ENCODE results near the gene METAP1D.
"Not testable (repeated sequence)": the region's sequence is repeated elsewhere in the genome, so short reads cannot be mapped to it uniquely, and the experiment has no call there.

METAP1D gene

GRCh38 chr2:171999604-172000469 is at the start of gene METAP1D:
Gene METAP1D, plus strand, starts transcription at chr2:171999953. Its CDS starts 17 bp downstream, at chr2:171999970.
- DNase-seq, result peak; percentile 94

GRCh38 chr2:171952276-171952675 is 47.5 kb upstream of the METAP1D start:
- no peak for DNase-seq

- DNase-seq, result no peak
Observed at GRCh38 chr2:171952748-171953147, 47.0 kb upstream of the METAP1D start.

- no peak for DNase-seq
Observed at GRCh38 chr2:171956135-171956825, 43.5 kb upstream of the METAP1D start.

- DNase-seq, result no peak
Observed at GRCh38 chr2:171957061-171957460, 42.7 kb upstream of the METAP1D start.

GRCh38 chr2:171958475-171958874 is 41.3 kb upstream of the METAP1D start:
- DNase-seq, result no peak

- DNase-seq, result no peak
Observed at GRCh38 chr2:171959998-171960397, 39.8 kb upstream of the METAP1D start.

GRCh38 chr2:171960570-171960969 is 39.2 kb upstream of the METAP1D start:
- DNase-seq, result no peak

- DNase-seq, result no peak
Observed at GRCh38 chr2:171963198-171963597, 36.6 kb upstream of the METAP1D start.

- no peak for DNase-seq
Observed at GRCh38 chr2:171964308-171964707, 35.4 kb upstream of the METAP1D start.

GRCh38 chr2:171965238-171965637 is 34.5 kb upstream of the METAP1D start:
- no peak for DNase-seq

GRCh38 chr2:171965661-171966060 is 34.1 kb upstream of the METAP1D start:
- DNase-seq, result no peak

GRCh38 chr2:171966235-171966634 is 33.5 kb upstream of the METAP1D start:
- no peak for DNase-seq

- no peak for DNase-seq
Observed at GRCh38 chr2:171966688-171967087, 33.1 kb upstream of the METAP1D start.

GRCh38 chr2:171968509-171968908 is 31.2 kb upstream of the METAP1D start:
- DNase-seq, result no peak

- no peak for DNase-seq
Observed at GRCh38 chr2:171972329-171972982, 27.3 kb upstream of the METAP1D start.

GRCh38 chr2:171979103-171979502 is 20.6 kb upstream of the METAP1D start:
- no peak for DNase-seq

GRCh38 chr2:171983924-171984323 is 15.8 kb upstream of the METAP1D start:
- DNase-seq, result not testable (repeated sequence)

GRCh38 chr2:171985076-171985475 is 14.7 kb upstream of the METAP1D start:
- no peak for DNase-seq

GRCh38 chr2:171986778-171987177 is 13.0 kb upstream of the METAP1D start:
- DNase-seq, result no peak

GRCh38 chr2:171991027-171991426 is 8.7 kb upstream of the METAP1D start:
- DNase-seq, result no peak

- DNase-seq, result no peak
Observed at GRCh38 chr2:171995586-171995985, 4.2 kb upstream of the METAP1D start.

- DNase-seq, result no peak
Observed at GRCh38 chr2:171996021-171996420, 3.7 kb upstream of the METAP1D start.

GRCh38 chr2:171997031-171997430 is 2.7 kb upstream of the METAP1D start:
- DNase-seq, result not testable (repeated sequence)
